Sigmoid colon (tissue), 4 donors: ENCODE measurements around the gene TLR6.

Source experiments
- EP300 ChIP-seq, 4 donors: sonication (generic); formaldehyde crosslinking; IDR thresholded peaks; one replicate each; pipeline ENCODE4 v1.6.1; 2017; ENCODE audit warnings: antibody characterized with exemption in 4 of 4
- POLR2A ChIP-seq, 2 donors: fragments of 450-650 bp; IDR thresholded peaks; one replicate each; pipeline ENCODE4 v1.6.1; 2016; ENCODE audit warnings: antibody characterized with exemption in 2 of 2, mild to moderate bottlenecking in 2 of 2, moderate library complexity in 2 of 2
- POLR2AphosphoS5 ChIP-seq, 4 donors: sonication (generic); formaldehyde crosslinking; IDR thresholded peaks; one replicate each; pipeline ENCODE4 v1.6.1; 2017; ENCODE audit warnings: antibody characterized with exemption in 4 of 4
- TF ChIP-seq, protein P1 (sequence below), 4 experiments: fragments of 450-650 bp in 3 of 4; fragments of 200-600 bp in 1 of 4; IDR thresholded peaks; one replicate each; pipeline ENCODE4 v1.5.1; 2016 to 2019; ENCODE audit warnings: antibody characterized with exemption in 4 of 4, mild to moderate bottlenecking in 3 of 4, moderate library complexity in 2 of 4

DNA sequence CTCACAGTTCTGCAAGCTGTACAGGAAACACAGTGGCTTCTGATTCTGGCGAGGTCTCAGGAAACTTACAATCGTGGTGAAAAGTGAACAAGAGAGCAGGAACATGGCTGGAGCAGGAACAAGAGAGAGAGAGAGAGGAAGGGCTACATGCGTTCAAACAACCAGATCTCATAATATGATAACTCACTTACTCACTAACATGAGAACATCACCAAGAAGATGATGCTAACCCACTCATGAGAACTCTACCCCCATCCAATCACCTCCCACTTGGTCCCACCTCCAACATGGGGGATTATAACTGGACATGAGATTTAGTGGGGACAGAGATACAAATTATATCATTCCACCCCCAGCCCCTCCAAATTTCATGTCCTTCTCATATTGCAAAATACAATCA lies 42.2 kb downstream of the TLR6 start:
- no peak for TF ChIP-seq POLR2A (IDR thresholded peaks at IDR 0.05)
- TF ChIP-seq, protein P1, sequence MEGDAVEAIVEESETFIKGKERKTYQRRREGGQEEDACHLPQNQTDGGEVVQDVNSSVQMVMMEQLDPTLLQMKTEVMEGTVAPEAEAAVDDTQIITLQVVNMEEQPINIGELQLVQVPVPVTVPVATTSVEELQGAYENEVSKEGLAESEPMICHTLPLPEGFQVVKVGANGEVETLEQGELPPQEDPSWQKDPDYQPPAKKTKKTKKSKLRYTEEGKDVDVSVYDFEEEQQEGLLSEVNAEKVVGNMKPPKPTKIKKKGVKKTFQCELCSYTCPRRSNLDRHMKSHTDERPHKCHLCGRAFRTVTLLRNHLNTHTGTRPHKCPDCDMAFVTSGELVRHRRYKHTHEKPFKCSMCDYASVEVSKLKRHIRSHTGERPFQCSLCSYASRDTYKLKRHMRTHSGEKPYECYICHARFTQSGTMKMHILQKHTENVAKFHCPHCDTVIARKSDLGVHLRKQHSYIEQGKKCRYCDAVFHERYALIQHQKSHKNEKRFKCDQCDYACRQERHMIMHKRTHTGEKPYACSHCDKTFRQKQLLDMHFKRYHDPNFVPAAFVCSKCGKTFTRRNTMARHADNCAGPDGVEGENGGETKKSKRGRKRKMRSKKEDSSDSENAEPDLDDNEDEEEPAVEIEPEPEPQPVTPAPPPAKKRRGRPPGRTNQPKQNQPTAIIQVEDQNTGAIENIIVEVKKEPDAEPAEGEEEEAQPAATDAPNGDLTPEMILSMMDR (IDR thresholded peaks at IDR 0.05), result no peak
- no peak for TF ChIP-seq POLR2AphosphoS5 (IDR thresholded peaks at IDR 0.05)
- no peak for TF ChIP-seq EP300 (IDR thresholded peaks at IDR 0.05)
